Activated CD4-positive, alpha-beta T cell treated with anti-CD3 and anti-CD28 coated beads for 1 hour (primary cell): Measurements from ENCODE around the gene KCNH6.
A peak's percentile ranks its signal among the peaks of the same experiment; 100 is the strongest.

Experiments used
- DNase-seq: peaks from one replicate; pipeline ENCODE4 v3.0.0-alpha.2; 2020

The KCNH6 gene

GRCh38 chr17:63534816-63535455, 11.8 kb downstream of the KCNH6 start:
- no peak for DNase-seq

GRCh38 chr17:63535640-63536039, 12.5 kb downstream of the KCNH6 start:
- no peak for DNase-seq

- no peak for DNase-seq
Measured at GRCh38 chr17:63537001-63537400, 13.8 kb downstream of the KCNH6 start.

- DNase-seq: no peak
Measured at GRCh38 chr17:63537991-63538692, 15.0 kb downstream of the KCNH6 start.

- no peak for DNase-seq
Measured at GRCh38 chr17:63538693-63539595, 15.8 kb downstream of the KCNH6 start.

DNA sequence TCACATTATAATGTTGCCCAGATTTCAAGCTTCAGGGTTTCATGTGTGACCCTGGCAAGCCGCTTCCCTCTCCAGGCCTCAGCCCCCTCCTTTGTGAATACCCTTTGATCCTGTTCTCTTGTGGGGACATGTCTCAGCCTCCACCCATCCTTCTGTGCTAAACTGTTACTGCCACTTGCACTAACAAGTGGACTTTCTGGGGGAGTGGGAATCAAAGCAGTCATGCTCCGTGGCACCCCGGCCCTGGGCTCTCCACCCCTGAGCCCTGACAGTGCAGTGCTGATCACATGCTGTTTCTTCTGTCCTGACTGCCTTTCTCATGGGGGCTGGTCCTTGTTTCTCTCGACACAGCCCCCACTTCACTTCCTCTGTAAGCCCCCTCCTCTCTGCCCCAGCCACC, 17.4 kb downstream of the KCNH6 start:
- DNase-seq: no peak

- DNase-seq: no peak
Measured at GRCh38 chr17:63542218-63542545, 19.0 kb downstream of the KCNH6 start.

DNA sequence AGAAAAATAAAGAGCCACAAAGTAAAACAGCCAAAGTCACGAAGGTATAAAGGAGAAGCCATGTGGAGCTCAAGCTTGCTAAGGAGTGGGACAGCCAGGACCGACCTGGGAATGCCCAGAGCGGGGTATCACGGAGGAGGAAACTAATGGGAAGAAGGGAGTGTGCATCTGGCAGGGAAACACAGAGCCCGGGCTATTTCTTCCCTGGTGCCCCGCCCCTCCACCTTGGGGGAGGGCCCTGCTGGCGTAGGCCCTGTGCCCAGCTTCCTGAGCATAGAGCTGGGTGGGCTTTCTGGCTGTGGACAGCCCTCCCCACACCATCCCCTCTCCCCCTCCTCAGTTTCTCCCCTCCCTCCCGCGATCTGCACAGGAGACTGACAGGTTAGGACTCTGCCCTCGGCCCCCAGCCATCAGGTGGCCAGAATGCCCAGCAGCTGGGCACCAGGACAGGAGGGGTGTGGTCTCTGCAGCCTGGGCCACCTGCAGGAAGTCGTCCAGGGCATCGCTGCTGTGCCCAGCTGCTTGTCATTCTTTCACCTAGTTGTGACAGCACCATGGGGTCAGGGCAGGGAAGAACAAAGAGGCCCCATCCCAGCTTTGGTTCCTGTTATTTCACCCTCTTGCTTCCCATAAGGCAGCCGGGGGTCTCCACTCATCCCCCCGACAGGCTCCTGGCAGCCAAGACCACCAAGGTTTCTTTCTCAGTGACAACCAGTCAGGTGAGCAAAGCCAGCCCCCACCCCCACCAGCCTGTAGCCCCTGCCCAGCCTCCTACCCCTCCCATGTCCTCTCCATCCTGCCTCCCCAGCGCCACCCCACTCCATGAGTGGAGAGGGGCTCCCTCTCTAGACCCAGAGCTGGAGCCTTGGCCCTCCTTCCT, 20.0 kb downstream of the KCNH6 start:
- DNase-seq: no peak

DNA sequence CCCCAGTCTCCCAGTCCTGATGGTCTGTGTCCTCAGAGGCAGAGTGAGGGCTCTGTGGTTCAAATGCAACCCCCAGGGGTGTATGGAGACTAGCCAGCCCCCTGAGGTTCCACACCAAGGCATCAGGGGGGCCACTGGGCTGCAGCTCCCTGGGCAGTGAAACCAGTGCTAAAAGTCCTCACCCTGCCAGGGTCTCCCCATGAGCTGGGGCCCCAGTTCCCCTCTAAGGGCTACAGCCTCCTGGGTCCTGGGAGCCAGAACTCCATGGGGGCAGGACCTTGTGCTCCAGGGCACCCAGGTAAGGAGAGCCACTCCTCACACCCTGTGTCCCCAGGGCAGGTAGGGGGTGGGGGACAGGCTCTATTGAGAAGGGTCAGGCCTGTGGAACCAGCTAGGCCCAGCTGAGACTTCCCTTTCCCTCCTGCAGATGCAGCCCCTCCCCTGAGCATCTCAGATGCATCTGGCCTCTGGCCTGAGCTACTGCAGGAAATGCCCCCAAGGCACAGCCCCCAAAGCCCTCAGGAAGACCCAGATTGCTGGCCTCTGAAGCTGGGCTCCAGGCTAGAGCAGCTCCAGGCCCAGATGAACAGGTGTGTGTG, 20.8 kb downstream of the KCNH6 start:
- no peak for DNase-seq

DNA sequence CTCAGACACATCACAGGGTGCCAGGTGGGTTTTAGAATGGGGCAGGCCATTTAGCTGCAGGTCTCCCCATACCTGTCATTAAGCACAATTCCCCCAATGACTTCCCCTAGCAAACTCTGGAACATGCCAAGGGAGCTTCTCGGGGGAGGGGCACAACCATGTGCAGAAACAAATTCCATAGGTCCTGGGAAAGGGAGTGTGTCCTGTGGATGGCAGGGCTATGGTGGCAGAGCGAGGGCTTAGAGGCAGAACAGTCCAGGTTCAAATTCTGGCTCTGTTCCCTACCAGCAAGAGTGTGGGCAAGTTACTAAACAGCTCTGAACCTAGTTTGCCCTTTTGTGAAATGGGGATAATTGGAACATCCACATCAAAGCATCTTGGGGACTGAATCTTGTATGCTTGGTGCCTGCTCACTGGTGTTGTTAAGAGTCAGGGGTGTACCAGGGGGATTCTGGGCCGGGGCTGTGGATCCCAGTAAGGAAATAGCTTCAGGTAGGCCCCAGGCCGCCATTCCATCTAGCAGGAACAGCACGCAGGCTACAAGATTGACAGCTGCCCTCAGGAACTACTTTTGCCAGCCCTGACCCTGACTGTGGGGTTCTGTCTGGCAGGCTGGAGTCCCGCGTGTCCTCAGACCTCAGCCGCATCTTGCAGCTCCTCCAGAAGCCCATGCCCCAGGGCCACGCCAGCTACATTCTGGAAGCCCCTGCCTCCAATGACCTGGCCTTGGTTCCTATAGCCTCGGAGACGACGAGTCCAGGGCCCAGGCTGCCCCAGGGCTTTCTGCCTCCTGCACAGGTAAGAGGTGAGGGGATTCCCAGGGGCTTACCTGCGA, 21.5 kb downstream of the KCNH6 start:
- no peak for DNase-seq

DNA sequence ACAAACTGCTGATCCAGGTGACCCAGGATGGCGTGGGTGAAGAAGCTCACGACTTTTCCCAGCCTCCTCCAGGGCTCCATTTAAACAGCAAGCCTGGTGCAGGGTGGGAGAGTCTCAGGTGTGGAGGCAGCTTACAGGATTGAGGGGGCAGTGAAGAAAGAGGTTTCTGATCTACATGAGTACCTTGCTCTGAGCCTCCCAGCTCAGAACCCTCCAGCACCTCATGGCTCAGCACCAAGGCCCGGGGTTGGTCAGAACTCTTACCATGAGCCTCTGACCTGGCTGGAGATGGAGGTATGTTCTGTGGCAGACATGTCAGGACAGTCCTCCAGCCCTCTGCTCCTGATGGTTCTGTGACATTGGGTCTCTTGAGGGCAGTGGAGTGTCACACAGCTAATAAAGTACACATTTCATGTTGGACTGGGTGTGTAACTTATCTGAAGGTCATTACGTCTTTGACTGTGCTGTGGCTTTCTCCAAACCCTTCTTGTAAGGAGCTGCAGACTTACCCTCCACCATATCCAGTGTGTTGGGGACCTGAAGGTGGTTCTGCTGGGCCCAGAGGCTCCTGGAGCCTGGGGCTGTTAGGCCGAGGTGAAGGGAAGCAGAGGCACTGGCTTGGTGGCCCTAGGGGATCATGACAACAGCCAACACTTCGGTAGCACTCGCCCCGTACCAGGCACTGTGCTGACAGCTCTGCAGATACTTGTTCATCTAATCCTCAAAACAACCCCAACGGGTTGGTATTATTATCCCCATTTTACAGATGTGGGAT, 23.3 kb downstream of the KCNH6 start:
- DNase-seq: no peak

GRCh38 chr17:63547083-63547523, 23.9 kb downstream of the KCNH6 start:
- DNase-seq: no peak

DNA sequence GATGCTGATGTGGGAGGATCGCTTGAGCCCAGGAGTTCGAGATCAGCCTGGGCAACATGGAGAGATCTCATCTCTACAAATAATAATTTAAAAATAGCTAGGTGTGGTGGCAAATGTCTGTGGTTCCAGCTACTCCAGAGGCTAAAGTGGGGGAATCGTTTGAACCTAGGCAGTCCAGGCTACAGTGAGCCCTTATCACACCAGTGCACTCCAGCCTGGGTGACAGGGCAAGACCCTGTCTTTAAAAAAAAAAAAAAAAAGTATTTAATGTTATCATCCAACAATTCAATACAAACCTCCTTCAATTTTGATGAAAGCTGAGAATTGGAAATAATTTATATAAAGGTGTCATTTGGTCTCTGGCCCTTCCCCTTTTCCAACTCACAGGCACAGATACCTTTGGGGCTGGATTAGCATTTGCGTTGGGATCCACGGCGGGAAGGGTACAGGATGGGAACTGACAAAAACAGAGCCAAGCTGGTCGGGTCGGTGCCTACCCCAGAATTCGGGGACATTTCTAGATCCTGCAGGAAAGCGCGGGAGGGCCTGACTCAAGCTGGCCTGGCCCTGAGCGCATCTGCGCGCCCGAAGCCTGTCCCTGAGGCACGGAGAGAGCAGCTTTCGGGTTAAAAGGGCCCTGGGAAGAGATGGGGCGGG, 26.3 kb downstream of the KCNH6 start:
- DNase-seq: no peak

DNA sequence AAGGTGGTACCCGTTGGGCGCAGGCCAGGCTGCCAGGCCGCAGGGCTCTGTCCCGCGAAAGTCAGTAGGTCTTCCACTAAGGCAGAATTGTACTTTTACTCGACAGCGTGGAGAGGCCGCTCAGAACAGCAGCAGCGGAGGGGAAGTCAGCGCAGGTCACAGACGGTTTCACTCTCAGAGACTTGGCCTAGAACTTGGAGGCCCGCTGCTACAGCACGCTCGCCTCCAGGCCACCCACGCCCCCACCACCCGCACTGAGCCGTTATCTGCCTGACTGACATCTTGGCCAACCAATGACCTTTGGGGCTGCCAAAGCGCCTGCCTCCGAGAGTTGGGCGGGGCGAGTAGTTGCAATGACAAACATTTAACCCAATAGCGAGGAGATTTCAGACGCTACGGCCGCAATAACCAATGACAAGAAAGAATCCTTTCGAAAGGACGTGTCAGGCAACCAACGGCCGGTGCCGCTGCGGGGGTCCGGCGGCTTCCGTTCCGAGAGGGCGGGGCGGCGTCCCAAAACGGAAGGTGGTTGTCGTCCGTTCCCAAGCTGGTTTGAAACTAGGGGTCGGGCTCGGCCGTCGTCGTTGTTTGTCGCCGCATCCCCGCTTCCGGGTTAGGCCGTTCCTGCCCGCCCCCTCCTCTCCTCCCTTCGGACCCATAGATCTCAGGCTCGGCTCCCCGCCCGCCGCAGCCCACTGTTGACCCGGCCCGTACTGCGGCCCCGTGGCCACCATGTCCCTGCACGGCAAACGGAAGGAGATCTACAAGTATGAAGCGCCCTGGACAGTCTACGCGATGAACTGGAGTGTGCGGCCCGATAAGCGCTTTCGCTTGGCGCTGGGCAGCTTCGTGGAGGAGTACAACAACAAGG, 27.0 kb downstream of the KCNH6 start, which contains the start of gene DCAF7:
DCAF7 (plus strand) TSS at position 532 of the 871 bp plus-strand sequence; CDS start at position 733, 201 bp downstream.
- DNase-seq: peak; percentile 98

- DNase-seq: no peak
Measured at GRCh38 chr17:63550817-63551639, 27.9 kb downstream of the KCNH6 start.

GRCh38 chr17:63552211-63552610, 29.1 kb downstream of the KCNH6 start:
- no peak for DNase-seq

DNA sequence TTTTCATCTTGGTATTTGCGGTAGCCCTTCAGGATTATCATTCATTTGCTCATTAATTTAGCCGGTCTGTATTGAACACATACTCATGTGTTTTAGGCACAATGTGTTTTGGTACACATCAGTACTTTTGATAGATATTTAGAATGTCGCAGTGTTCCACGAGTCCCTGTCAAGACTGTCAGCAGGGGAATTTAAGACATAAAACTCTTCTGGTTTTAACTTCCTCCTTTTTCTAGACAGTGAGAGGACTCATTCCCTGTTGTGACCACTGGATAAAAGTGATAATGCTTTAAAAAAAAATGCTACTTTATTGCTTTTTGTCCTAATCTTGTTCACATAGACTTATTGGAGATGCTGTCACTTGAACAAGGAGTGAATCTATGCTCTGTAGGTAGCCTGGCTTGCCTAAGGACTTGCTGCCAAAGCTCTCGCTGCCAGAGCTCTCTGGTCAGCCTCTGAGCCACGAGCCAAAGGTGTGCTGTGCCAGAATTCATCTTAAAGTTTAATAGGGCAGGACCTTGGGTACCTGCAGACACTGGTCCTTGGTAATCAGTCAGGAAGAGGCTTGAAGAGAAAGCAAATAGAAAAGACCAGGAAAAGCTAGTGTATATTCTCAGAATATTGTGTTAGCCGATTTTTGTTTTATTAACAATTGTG, 32.5 kb downstream of the KCNH6 start:
- DNase-seq: no peak
